Stimulated activated CD4-positive, alpha-beta T cell treated with anti-CD3 and anti-CD28 coated beads, Interleukin-4, amount 100 ng/mL, for 24 hours (primary cell): ENCODE measurements around the gene PPP1R1B.

Experiments
- DNase-seq: peaks from one replicate; pipeline ENCODE4 v3.0.0-alpha.2; 2020

Gene PPP1R1B

GRCh38 chr17:39600997-39601597 lies 25.7 kb upstream of the PPP1R1B start:
- no peak for DNase-seq

DNA sequence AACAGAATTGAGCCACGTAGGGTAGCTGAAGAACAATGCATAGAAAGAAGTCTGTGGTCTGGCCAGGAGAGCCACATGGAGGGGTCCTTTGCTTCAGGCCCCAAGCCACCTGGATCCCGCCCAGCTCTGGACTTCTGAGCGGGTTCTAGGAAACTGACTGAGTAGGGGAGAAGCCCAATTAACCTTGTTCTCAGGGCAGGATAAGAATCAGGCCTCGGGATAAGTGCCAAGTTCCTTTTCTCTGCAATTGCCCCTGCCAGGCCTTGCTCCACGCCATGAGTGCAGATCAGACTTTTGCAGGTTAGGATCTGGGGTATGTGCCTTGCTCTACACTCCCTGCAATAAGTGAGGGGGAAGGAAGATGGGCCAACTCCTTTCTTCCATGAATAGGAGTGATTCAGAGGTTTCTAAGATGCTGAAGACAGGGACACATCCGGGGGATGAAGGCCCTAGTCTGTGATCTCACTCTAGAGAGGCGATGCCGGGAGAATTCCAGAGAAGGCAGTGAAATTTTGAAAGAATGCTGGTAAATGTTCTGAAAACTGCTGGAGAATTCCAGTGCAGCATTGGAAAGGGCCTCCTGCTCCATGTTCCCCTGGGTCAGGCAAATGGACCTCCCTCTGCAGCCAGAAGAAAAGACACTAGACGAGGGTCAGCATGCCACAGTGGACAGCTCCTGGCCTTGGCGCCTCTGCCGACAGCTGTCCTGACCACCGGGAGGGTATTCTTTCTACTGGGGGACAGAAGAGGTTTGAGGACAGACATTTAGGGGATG lies 24.8 kb upstream of the PPP1R1B start:
- no peak for DNase-seq

DNA sequence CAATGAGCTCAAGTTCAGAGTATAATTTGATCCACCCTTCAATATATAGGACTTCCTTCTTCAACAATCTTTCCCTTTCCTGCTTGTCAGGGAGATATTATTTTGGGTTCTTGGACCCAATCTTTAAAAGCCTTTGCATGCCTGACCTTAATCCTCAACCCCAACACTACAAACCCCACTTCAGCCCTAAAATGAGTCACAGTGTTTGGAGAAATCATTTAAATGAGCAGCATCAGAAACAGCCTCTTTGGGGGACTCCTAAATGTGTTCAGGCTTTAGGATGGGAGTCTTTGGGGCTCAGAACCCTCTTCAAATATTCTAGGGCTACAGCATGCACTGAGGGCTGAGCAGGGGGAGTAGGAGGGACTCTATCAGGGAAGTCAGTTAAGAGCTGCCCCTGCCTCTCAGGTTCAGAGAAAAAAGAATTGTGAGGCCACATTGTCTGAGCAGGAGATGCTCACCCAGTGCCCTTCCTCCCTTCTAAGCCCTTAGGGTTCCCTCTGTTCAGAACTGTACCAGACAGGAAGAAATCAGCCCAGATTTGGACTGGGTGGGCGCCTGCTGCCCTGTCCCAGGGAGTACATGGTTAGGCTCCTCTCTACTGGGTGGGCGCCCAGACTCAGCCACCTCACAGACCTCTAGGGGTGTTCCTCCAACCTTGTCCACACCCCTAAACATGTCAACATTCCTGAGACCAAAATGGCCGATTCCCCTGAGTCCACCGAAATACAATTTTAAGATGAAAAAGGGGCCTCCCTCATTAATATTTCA lies 24.0 kb upstream of the PPP1R1B start:
- DNase-seq: no peak

DNA sequence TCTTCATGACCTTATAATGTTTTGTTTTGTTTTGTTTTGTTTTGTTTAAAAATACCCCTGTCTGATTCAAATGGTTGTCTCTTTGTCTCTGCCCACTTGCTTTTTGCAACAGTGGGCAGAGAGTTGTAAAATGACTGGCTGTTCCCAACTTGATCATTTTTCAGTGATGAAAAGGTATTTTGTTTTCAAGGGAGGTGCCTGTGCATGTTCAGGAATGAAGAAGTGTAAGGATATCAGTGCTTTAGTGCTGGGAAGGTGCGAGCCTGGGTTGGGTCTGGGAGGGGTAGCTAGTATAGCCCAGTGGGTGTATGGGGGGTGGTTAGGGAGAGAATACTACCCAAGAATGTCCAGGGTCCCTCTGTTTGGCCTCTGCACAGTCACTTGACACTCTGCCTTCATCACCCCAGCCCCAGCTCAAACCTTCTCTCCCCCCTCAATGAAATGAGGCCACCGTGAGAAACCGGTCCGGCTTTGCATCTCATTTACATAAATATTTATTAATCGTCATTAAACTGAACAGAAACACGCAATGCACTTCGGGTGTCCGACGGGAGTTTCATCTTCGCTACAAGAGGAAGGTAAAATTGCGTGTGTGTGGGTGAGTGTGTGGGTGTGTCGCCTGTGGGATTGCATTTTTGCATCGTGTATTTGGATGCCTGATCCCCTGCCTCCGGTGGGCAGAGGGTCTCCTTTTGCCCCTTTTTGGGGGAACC lies 23.3 kb upstream of the PPP1R1B start:
- DNase-seq: no peak

- no peak for DNase-seq
These were observed 21.8 kb upstream of the PPP1R1B start for GRCh38 chr17:39604911-39605491.

- DNase-seq: no peak
These were observed 21.0 kb upstream of the PPP1R1B start for GRCh38 chr17:39605492-39606433.

- no peak for DNase-seq
These were observed 20.2 kb upstream of the PPP1R1B start for GRCh38 chr17:39606434-39607056.

- no peak for DNase-seq
These were observed 19.5 kb upstream of the PPP1R1B start for GRCh38 chr17:39607057-39607850.

GRCh38 chr17:39607851-39608130 lies 19.0 kb upstream of the PPP1R1B start, which contains the start of gene NEUROD2:
TSS of gene NEUROD2 (minus strand) at chr17:39607920. CDS start at chr17:39606599, 1,321 bp downstream.
- no peak for DNase-seq

DNA sequence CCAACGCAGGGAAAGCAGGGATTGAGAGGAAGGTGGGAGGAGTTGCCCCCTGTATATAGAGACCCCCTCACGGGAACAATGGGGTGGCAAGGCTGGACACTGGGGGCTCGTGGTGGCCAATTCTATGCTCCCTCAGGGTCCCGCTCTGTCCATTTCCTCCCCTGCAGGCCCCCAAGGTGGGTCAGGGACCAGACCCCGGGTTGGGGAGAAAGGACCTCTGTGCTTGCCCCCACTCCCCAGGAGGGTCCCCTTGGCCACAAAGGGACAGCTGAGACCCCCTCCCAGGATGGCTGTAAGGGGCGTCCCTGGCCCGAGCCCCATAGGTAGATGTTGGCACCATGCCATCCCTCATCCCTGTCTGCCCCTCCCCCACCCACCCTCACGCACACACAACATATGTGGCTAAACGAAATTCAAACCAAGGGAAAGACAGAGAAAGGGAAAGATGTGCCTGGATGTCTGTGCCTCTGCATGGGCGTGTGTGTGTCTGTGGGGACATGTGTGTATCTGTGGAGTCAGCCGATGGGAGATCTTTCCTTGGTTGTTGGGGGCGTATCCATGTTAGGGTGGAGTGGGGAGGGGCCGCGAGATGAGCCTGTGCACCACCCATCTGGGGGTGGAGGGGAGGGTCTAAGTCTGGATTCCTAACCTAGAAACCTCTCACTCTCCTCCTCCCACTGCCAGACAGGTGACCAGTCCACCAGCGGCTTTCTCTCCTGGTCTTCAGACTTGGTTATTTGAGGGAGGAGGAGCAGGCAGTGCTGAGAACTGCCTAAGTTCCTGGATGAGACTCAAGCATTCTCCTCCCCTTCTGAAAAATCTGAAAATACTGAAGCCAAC lies 18.4 kb upstream of the PPP1R1B start:
- no peak for DNase-seq

- DNase-seq: no peak
These were observed 17.2 kb upstream of the PPP1R1B start for GRCh38 chr17:39609416-39610025.

DNA sequence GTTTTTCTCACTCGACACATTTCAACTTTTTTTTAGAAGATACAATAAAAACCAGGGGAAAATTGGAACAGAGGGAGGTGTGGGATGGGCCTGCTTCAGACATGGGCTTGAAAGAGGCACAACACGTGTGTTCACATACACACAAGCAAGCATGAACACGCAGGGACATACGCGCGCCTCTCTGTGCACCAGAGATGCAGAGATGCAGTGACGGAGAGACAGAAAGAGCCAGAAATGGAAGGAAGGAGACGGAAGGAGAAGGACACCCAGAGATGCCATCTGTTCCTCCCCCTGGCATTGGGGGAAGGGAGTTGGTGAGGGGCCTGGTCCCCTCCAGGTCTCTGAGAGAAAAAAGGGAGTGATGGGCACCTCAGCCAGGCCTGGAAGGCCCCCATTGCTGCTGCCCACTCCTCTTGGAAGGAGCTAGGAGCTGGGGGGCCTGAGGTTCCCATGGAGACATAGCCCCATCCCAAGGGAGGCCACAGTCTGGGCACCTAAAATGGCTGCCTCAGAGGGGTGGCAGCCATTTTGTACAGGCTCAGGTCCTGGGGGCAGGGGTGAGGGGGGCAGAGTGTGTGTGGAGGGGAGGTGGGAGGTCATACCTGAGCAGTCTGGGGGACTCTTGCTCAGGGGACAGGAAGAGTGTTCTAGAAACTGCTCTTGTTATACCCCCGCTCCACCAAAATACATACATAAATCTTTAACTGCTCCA lies 15.2 kb upstream of the PPP1R1B start:
- no peak for DNase-seq

GRCh38 chr17:39612291-39612894 lies 14.4 kb upstream of the PPP1R1B start:
- DNase-seq: no peak

DNA sequence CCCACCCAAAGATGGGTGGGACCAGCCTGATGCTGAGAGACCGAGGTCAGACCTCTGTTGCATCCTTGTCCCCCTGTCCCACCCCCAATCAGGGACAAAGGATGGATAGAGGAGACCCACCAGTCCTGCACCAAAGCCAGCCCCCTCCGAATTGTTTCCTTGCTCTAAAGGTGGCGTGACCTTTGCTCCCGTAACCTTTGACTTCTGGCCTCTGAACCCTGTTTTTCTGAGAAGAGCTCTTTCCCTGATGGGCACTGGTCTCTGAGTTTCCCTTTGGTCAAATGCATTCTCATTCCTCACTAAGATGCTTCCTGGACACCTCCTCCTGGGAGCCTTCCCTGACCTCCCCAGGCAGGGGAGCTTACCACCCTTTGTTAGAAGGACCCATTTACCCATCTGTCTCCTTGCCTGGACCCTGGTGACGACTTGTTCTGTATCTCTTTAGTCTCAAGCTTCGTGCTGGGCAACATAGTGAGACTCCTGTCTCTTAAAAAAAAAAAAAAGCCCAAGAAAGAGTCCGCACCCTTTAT lies 13.8 kb upstream of the PPP1R1B start:
- no peak for DNase-seq

DNA sequence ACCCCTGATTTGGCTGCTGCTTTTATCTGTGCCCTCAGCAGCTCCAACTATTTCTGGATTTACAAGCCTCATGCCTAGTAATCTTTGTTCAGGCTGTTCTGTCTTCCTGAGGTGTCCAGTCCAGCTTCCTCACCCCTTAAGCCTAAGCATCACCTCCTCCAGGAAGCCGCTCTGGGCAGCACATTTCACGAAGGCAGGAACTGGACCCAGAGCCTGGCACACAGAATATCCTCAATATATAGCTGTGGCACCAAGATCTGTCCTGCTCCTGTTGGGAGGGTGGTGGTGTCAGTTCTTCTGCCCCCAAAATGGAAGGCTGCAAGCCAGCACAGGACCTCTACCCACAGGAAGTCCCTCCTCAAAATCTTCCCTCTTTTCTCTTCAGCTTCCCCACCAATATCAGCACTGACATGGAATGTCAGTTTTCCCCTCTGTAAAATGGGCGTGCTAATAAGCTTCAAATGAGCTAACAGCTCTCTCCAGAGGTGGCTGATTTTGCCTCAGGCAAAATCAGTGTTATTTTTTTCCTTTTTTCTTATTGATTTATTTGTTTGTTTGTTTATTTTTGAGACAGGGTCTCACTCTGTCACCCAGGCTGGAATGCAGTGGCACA lies 12.1 kb upstream of the PPP1R1B start:
- DNase-seq: no peak

DNA sequence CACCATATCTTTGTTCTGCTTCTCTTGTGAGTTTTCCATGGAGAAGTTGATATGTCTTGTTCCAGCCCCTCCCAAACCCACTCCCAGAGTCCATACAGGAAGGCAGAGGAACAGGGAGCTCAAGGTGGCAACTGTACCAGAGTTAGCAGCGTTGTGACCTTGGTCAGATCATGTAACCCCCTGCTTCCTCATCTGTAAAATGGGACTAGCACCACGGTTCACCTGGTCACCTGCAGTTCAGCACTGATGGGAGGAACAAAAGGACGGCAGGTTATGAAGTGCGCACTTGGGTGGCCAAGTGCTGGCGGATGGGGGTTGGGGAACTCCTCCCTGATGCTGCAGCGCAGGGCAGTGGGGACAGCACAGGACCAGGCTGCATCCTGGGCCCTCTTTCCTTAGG lies 11.3 kb upstream of the PPP1R1B start:
- no peak for DNase-seq

DNA sequence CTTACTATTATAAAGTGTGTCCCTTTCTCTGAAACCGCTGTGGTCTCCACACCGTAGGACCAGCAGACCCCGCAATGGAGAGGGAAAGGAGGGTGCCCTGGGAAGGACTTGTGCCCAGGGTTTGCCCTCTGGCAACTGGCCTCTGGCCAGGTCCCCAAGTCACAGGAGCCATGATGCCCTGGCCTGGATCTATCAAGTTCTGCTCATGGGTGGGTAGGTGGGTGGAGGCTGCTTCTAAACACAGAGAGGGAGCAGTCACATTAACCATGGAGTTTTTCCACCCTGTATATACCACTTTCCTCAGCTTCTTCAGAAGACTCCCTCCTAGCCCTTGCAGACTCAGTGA lies 9.7 kb upstream of the PPP1R1B start:
- DNase-seq: no peak
